Measurements from ENCODE around the gene CPAMD8. TPM values are rescaled to one million over a fixed set of nuclear protein-coding genes. Genes with fewer than 3 reads are reported as not detected.

CPAMD8 gene
- total and polyA plus RNA-seq, 10 of the 15 experiments (the other 5 are each of a cell fraction or from before 2014, with no cell fraction given), result 0.12 to 0.97 (median 0.25) TPM; not detected in 3

DNA sequence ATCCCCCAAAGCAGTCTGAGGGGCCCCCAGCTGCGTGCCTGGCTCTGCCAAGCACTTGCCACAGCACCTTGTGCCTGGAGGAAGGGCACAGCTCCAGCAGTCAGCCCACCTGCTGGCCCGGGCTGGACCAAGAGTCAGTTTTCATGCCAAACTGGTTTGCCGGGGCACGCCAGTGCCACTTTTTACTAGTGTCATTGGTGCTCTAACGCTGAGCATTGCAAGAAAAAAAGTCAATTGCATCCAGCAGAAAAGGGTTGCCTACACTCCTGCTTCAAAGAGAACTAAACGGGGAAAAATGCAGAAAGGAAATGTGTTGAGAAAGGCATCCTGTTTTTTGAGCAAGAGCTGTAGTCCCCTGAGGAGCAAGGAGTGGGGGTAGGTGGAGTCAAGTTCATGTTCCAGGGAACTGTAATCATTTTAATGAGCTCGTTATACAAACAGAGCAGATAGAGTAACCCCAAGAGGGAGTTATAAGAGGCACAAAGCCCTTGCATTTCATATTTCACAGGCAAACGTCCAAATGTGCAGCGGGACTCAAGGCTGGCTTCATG, 69.4 kb downstream of the CPAMD8 start:
- SMC1A ChIA-PET (ENCODE audit: uncharacterized antibody, unreplicated experiment), result interaction anchor here (0.8 to 1.1 kb wide), 2 partner anchors 30 to 33 kb away, joined by 3 read pairs; no protein-coding TSS in a partner anchor
- intact Hi-C loops (cut with micrococcal nuclease; ENCODE audit: unreplicated experiment), result no loop called here
- no peak overlapping the region for H3K27ac ChIP-seq (ENCODE audit: control insufficient read depth, insufficient read depth)
- FAIRE-seq (no peak), DNase-seq (ENCODE audit: low read depth, low spot score) (no peak), ATAC-seq (no peak)
- no peaks in the 10 kb centered on the region for H3K27me3 ChIP-seq (replicated peaks in 1 of 2; ENCODE audit: control insufficient read depth in 2 of 2, insufficient read depth in 2 of 2, low read length in 1 of 2)
- no peaks in the 10 kb centered on the region for H4K20me1 ChIP-seq (ENCODE audit: control insufficient read depth, insufficient read depth)
- no peaks in the 10 kb centered on the region for H3K79me2 ChIP-seq (ENCODE audit: control insufficient read depth, insufficient read depth, low read length)
- H3K9ac ChIP-seq (ENCODE audit: control insufficient read depth, insufficient read depth, low read length), result no peak overlapping the region
- no peak overlapping the region for H2AFZ ChIP-seq (ENCODE audit: control insufficient read depth, low read depth, low read length)
- H3K9me3 ChIP-seq (replicated peaks; ENCODE audit: control insufficient read depth, insufficient read depth, low read length), result no peaks in the 10 kb centered on the region
- in situ Hi-C loops (cut with MboI), result no loop called here
- POLR2A ChIA-PET, result interaction anchor here (0.6 kb wide), 1 partner anchor 379 kb away, joined by 3 read pairs; no protein-coding TSS in a partner anchor
- BruUV-seq (replicated peaks), result no TSS peak
- H3K36me3 ChIP-seq (ENCODE audit: control insufficient read depth in 2 of 2, insufficient read depth in 2 of 2, low read length in 1 of 2), result no peaks in the 10 kb centered on the region
- H3K4me3 ChIP-seq, result no peak overlapping the region
- CTCF ChIA-PET, result no interaction called here
- H3K4me2 ChIP-seq (ENCODE audit: control insufficient read depth, insufficient read depth), result no peak overlapping the region
- TF ChIP-seq CHD4 (IDR thresholded peaks at IDR 0.05), result no peak
- TF ChIP-seq STAT3 (IDR thresholded peaks at IDR 0.05; ENCODE audit: low read depth, low read length), result no peak
- TF ChIP-seq, protein P1, sequence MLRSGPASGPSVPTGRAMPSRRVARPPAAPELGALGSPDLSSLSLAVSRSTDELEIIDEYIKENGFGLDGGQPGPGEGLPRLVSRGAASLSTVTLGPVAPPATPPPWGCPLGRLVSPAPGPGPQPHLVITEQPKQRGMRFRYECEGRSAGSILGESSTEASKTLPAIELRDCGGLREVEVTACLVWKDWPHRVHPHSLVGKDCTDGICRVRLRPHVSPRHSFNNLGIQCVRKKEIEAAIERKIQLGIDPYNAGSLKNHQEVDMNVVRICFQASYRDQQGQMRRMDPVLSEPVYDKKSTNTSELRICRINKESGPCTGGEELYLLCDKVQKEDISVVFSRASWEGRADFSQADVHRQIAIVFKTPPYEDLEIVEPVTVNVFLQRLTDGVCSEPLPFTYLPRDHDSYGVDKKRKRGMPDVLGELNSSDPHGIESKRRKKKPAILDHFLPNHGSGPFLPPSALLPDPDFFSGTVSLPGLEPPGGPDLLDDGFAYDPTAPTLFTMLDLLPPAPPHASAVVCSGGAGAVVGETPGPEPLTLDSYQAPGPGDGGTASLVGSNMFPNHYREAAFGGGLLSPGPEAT (IDR thresholded peaks at IDR 0.05; ENCODE audit: low read depth), result no peak
- TF ChIP-seq RUNX3 (IDR thresholded peaks at IDR 0.05; ENCODE audit: low read length), result no peak
- no peak for TF ChIP-seq CBFB (IDR thresholded peaks at IDR 0.05; ENCODE audit: low read depth)
- no peak for TF ChIP-seq NR2C2 (IDR thresholded peaks at IDR 0.05; ENCODE audit: borderline replicate concordance, control insufficient read depth, insufficient read length, low read depth)
- no peak for TF ChIP-seq RCOR1 (conservative IDR thresholded peaks at IDR 0.05; ENCODE audit: low read depth, low read length)
- no peak for TF ChIP-seq JUND (IDR thresholded peaks at IDR 0.05; ENCODE audit: low read depth, low read length)
- no peak for TF ChIP-seq MYB (IDR thresholded peaks at IDR 0.05; ENCODE audit: borderline replicate concordance, low read depth, low read length)
- TF ChIP-seq GATAD2B (conservative IDR thresholded peaks at IDR 0.05; ENCODE audit: low read depth), result no peak
- no peak for TF ChIP-seq SUPT20H (IDR thresholded peaks at IDR 0.05; ENCODE audit: borderline replicate concordance, control insufficient read depth, low read depth, low read length)
- RAD21 ChIA-PET (ENCODE audit: unreplicated experiment), result no interaction called here
- no peaks in the 10 kb centered on the region for H3K4me1 ChIP-seq (ENCODE audit: control insufficient read depth, insufficient read depth, low read length)
- WGBS (ENCODE audit: insufficient coverage, insufficient replicate concordance, low lambda C conversion rate, missing lambda C conversion rate), result 28% methylated on average over 9 of the region's 9 CpGs

Measured in GM12878 (cell line).